ENCODE data around the gene ATOSB.

ATOSB gene

DNA sequence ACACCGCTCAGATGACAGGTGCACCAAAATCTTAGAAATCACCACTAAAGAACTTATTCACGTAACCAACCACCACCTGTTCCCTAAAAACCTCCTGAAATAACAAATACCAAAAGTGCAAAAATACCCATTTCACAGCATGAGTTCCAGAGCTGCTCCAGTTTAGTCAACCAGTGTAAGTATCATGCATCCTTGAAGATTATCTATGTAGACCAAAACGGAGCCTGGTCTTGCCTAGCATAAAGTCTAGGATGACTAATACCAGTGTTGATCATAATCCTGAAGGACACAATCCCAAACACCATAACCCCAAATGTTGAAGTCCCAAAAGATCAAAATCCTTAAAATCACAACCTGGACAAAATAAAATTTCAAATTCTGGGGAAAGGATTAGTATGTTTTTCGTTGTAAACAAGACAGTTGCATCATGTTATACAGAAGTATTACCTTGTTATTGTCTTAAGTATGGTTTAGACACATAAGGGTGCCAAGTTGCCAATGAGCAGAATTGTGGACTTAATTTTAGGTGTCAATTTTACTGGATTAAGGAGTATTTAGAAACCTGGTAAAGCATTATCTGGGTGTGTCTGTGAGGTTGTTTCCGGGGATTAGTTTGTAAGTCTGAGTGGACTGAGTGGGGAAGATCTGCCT lies 61.4 kb downstream of the ATOSB start:
- no peak for DNase-seq (ENCODE audit: low read depth in 2 of 2)

All from stimulated activated CD8-positive, alpha-beta memory T cell treated with anti-CD3 and anti-CD28 coated beads, Interleukin-15, amount 100 ng/mL, for 4 hours (primary cell).